ENCODE measurements around the gene THSD4.

THSD4 gene

DNA sequence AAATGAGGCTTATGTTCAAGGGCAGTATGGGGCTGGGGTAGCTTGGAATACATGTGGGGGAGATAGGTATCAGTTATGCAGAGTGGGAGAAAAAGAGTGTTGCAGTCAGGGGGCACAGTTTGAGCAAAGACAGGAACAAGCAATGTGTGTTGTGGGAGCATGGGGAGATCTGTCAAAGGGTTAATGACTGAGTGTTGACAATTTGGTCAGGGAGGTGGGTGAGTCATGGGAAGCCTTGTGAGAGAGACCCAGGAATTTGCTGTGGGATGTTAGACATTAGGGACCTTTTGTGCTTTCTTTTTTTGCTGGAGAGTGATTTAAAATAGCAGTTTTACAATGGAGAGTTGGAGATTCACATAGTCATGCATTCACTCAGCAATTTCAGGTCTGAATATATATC is 473.5 kb downstream of the THSD4 start:
- DNase-seq (ENCODE audit: low read depth), result no peak

- DNase-seq (ENCODE audit: low read depth), result no peak
Measured at GRCh38 chr15:71591057-71591456, 475.8 kb downstream of the THSD4 start.

DNA sequence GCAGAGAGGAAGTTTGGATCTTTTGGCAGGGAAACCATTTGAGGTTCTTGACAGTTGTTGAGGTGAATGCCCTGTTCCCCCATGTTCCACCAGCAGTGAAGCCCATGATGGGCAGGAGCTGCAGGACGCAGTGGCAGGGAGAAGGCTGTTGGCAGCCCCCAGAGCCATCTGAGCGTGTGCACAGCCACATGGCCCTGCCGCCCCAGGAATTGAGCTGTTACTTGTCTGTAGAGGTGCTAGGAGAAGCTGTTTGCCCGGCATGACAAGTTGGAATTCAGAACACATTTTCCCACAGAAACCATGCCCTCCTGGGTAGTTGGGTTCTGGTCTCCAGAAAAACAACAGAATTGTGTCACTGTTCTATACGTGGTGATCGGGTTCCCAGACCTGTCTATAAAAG is 476.9 kb downstream of the THSD4 start:
- DNase-seq (ENCODE audit: low read depth), result no peak

- DNase-seq (ENCODE audit: low read depth), result no peak
Measured at GRCh38 chr15:71595846-71596553, 480.7 kb downstream of the THSD4 start.

- DNase-seq (ENCODE audit: low read depth), result no peak
Measured at GRCh38 chr15:71596672-71597071, 481.4 kb downstream of the THSD4 start.

DNA sequence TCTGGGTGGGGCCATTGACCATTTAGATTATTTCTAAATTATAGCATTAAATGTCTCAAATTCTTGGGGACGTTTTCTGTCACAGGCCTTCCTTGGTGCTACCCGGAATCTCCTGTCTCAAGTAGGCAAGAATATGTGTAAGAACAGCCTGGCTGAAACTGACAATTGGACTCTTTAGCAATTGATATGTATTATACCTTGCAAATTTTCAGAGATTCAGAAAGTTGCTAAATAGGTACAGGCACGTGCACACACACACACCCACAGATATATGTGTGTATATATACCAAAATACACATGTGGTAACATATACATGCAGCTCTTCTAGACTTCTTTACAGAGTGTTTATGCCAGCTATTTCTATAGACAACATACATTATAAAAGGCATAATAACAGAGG is 481.9 kb downstream of the THSD4 start:
- DNase-seq (ENCODE audit: low read depth), result no peak

GRCh38 chr15:71597637-71598036 is 482.4 kb downstream of the THSD4 start:
- no peak for DNase-seq (ENCODE audit: low read depth)

DNA sequence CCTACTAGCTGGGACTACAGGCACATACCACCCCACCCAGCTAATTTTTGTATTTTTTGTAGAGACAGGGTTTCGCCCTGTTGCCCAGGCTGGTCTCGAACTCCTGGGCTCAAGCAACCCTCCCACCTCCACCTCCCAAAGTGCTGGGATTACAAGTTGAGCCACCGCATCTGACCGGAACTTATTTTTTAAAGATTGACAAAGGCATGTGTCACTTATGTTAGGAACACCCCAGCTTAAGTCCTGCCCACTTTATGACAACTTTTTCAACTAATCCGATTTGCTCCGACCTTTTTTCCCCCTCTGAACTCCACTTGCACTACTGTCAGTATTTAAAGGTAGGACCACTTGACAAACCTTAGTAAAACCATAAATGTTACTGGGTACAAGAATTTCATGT is 483.5 kb downstream of the THSD4 start:
- DNase-seq (ENCODE audit: low read depth), result no peak

DNA sequence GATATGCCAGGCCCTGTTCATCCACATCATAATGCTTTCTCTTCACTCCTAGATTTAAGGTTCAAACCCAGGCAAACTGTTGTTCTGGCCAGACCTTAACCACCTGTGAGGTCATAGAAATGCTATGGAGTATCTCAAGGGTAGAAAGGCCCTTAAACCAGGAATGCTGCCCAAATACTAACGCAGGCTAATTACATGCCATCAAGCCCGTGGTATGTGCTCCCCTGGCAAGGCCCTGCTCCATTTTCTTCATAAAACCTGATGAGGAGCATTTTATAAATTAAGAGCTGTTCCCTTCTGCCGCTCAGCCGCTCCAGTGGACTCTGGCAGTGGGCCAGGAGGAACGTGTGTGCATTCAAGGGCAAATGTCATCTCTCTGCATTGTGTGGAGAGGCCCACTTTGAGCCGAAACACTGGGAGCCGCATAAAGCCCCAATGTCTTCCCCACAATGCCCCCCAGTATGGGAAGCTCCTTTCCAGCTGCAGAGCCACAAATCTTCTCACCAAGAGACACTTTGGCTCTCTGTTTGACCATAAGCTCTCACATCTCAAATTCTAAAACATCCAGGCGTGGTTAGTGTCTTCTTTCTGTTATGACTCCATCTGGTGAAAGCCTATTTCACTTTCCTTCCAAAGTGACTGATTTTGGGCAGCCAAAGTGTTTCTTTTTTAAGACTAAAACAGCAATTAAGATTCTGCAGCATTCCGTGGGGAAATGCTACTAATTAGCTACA is 484.3 kb downstream of the THSD4 start:
- no peak for DNase-seq (ENCODE audit: low read depth)

DNA sequence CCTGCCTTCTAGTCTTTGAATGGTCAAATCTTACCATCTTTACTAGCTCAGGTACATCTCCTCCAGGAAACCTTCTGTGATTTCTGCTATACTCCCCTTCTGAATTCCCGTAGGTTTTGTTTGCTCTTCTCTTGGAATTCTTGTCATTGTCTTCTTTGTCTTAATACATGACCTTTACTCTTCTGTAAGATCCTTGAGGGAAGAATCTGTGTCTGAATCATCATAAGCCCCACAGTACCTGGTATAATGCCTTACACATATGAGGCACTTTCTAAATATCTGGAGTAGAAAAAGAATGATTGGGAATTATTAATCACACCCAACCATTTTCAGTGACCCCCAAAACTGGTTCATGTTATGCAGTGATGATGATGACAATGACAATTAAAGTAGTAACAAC is 485.0 kb downstream of the THSD4 start:
- no peak for DNase-seq (ENCODE audit: low read depth)

DNA sequence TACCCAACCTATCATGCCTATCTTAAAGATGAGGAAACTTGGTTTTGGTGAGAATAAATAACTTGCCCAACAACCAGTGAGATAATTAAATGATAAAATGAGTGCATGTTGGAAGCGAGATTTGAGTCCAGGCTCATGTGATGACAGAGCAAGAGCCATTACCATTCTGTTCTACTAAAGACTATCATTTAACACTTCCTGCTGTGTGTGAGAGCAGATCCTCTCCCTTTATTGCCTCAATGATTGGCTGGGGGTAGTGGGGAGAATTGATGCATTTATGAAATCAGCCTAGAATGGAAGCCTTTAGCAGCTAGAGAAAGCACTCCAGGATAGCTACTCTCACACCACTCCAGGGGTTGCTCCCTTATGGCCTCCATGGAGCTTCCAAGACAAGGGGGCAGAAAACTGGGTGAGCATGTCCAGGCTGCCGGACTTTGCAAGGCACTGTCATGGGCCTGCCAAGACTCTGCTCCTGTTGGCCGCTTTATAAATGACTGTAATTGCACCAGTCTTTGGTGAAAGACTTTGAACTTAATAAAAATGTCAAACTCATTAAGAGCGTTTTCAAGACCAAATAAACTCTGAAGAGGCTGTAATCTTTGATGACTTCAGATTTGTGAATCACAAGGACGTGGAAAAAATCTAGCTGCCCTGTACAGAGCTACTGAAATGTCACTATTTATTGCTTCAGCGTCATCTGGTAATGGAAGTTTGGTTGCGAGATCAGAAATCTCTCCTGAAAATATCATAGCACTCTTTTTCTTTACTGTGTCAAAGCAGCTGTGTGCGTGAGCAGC is 486.0 kb downstream of the THSD4 start:
- no peak for DNase-seq (ENCODE audit: low read depth)

- DNase-seq (ENCODE audit: low read depth), result no peak
Measured at GRCh38 chr15:71603379-71603778, 488.1 kb downstream of the THSD4 start.

- no peak for DNase-seq (ENCODE audit: low read depth)
Measured at GRCh38 chr15:71607383-71607782, 492.1 kb downstream of the THSD4 start.

DNA sequence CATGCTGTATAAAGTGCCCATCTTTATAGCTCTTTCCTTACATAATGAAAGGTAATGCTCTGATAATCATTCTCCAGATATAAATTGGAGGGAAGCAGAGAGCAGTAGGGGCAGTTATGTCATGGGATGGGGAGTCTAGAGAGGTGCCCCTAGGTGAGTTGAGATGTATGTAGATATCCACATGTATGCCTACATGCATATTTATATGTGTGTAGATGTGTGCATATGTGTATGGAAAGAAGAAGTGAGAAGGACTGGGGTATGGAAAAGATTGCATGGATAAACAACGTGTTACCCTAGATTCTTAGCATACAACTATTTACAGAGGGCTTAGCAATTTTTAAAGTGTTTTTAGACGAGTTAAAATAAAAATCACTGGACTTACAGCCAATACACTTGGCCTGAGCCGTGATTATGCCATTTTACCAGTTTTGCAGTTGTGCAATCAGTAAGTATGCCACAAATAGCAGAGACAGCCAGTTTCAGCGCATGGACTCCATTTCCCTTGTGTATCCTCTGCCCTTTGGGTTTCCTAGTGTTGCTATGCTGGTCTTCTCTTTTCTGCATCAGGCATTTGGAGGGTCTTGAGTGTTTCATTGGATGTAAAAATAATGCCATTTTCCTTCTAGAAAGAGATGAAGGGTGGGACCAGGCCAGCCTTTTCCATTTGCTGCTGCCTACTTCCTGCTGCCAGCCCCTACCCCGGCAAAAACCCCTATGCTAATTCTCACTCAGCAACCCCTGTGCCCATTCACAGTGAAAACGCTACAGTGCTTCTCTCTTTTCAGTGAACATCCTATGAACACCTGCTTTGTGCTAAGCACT is 495.7 kb downstream of the THSD4 start:
- DNase-seq (ENCODE audit: low read depth), result no peak

DNA sequence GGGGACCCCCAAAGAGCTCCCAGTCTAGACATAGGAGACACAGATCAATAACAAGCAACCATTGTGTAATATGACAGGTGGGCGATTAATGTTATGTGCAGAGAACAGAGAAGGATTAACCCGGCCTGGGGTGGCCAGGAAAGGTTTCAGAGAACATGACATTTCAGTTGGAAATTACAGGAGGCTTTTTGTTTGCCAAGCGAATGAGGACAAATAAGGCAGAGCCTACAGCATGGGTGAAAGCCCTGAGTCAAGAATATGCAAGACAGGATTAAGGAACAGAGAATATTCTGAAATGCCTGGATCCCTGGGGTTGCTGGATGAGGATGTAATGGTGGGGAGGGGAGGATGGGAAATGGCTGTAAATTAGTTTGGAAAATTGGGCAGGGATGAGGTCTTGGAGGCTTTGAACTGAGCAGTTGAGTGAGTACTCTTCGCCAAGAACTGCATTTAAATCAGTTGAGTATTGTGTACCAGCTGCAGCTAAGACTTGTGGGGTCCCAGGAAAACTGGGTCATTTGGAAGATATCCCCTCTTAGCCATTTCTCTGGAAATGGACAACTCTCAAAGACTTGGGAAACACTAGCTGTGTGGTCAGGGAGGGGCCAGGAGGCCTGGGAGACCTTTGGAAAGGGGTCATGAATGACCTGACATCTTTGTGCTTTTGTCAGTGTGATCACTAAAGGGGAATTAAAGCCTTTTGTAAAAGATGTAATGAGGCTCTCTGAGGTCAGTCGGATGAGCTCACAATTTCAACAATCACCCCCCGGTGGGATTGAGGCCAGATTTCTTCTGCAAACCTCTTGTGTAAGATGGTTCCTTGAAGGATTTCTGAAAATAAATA is 496.5 kb downstream of the THSD4 start:
- DNase-seq (ENCODE audit: low read depth), result no peak

GRCh38 chr15:71612397-71612722 is 497.1 kb downstream of the THSD4 start:
- no peak for DNase-seq (ENCODE audit: low read depth)

DNA sequence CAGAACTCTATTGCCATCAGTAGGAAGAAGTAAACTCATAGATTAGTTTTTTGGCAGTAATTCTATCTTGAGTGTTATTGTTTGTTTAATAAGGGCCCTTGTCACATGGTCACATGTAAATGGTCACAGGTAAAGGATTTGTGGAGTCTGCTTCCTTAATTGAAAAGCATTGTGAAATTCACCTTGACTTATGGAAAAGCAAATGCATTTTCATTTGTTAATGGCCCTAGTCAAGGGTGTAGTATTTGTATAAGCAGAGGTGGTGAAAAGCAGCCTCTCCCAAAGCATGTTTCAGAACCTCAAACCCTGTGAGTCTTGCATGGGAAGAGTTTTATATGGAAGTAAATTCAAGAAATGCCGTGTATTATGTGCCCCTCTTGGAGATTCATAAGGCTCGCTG is 497.6 kb downstream of the THSD4 start:
- DNase-seq (ENCODE audit: low read depth), result no peak

- DNase-seq (ENCODE audit: low read depth), result no peak
Measured at GRCh38 chr15:71623111-71623510, 507.8 kb downstream of the THSD4 start.

GRCh38 chr15:71626596-71627088 is 511.4 kb downstream of the THSD4 start:
- DNase-seq (ENCODE audit: low read depth), result no peak

- DNase-seq (ENCODE audit: low read depth), result no peak
Measured at GRCh38 chr15:71627188-71627587, 511.9 kb downstream of the THSD4 start.

- DNase-seq (ENCODE audit: low read depth), result no peak
Measured at GRCh38 chr15:71627604-71628003, 512.3 kb downstream of the THSD4 start.
